PFSK-1 (cell line): Measurements from ENCODE around the gene MSH3.

ENCODE experiments used
- FOXP2 ChIP-seq: optimal IDR thresholded peaks from 2 replicates; pipeline ENCODE3; 2011; ENCODE audit warnings: borderline replicate concordance, control low read depth, inconsistent platforms; ENCODE audit not compliant: insufficient read depth; ENCODE audit errors: extremely low read length, extremely low read depth
- POLR2AphosphoS5 ChIP-seq: IDR thresholded peaks from 2 replicates; pipeline ENCODE4 v1.6.1; 2012; ENCODE audit warnings: low read depth, mild to moderate bottlenecking, control low read depth, low read length, moderate library complexity
- REST ChIP-seq, 2 experiments: IDR thresholded peaks; 2 replicates each; pipeline versions ENCODE4 v1.6.1 to v1.8.0; 2011 to 2012; ENCODE audit warnings: low read depth in 2 of 2, low read length in 2 of 2, control low read depth in 1 of 2, inconsistent platforms in 1 of 2, mild to moderate bottlenecking in 1 of 2, moderate library complexity in 1 of 2; ENCODE audit not compliant: insufficient read depth in 1 of 2
- SIN3A ChIP-seq: IDR thresholded peaks from 2 replicates; pipeline ENCODE4 v1.6.1; 2012; ENCODE audit warnings: mild to moderate bottlenecking, low read length, moderate library complexity, borderline replicate concordance; ENCODE audit not compliant: insufficient read depth
- TAF1 ChIP-seq: IDR thresholded peaks from 2 replicates; pipeline ENCODE4 v1.6.1; 2012; ENCODE audit warnings: low read length, control low read depth, borderline replicate concordance; ENCODE audit not compliant: insufficient read depth

- TF ChIP-seq POLR2AphosphoS5 (peak; percentile 95), SIN3A (no peak), REST (IDR thresholded peaks at IDR 0.05; ENCODE audit: insufficient read depth in 1 of 2, low read depth in 2 of 2, low read length in 2 of 2) (no peak), TAF1 (no peak; the same call in 1 of the 2 replicates), FOXP2 (no peak)
Measured at GRCh38 chr5:80654391-80655230, at the start of gene MSH3, which contains the start of gene DHFR.
